ENCODE data around the gene DCAF15. TPM values are rescaled to one million over a fixed set of nuclear protein-coding genes. Genes with fewer than 3 reads are reported as not detected.
"Not testable (repeated sequence)": the region's sequence is repeated elsewhere in the genome, so short reads cannot be mapped to it uniquely, and the experiment has no call there.

The DCAF15 gene
- total and polyA plus RNA-seq, 2 donors from 2014 or later, result 21.9 to 35.5 TPM

DNA sequence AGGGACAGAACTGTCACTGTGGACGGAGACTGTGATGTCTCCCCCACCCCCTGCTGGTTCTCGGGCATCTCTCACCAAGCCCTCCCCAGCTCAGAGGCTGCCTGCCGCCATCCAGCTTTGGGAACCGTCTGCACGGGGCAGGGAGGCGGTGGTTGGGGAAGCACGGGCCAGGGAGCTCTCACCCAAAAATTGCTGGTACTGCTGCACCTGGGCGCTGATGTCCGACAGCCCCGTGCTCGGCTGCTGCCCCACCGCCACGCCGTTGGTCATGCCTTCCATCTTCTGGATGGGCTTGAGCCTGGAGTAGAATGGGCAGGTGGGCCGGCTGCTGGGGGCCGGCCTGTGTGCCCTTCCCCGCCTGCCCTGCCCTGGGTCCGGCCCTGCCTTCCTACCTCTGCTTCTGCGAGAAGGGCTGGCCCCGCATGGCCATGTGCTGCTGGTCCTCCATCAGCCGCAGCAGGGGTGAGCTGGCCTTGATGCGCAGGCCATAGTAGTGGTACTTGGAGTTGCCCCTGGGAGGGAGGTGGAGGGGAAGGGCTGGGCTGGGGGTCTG lies 16.1 kb downstream of the DCAF15 start:
- TF ChIP-seq, protein P1, sequence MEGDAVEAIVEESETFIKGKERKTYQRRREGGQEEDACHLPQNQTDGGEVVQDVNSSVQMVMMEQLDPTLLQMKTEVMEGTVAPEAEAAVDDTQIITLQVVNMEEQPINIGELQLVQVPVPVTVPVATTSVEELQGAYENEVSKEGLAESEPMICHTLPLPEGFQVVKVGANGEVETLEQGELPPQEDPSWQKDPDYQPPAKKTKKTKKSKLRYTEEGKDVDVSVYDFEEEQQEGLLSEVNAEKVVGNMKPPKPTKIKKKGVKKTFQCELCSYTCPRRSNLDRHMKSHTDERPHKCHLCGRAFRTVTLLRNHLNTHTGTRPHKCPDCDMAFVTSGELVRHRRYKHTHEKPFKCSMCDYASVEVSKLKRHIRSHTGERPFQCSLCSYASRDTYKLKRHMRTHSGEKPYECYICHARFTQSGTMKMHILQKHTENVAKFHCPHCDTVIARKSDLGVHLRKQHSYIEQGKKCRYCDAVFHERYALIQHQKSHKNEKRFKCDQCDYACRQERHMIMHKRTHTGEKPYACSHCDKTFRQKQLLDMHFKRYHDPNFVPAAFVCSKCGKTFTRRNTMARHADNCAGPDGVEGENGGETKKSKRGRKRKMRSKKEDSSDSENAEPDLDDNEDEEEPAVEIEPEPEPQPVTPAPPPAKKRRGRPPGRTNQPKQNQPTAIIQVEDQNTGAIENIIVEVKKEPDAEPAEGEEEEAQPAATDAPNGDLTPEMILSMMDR (IDR thresholded peaks at IDR 0.05; ENCODE audit: borderline replicate concordance, extremely low read depth, insufficient read depth), result no peak
- Histone ChIP-seq H3K4me1 (ENCODE audit: control insufficient read depth in 2 of 3, insufficient read depth in 2 of 3, low read depth in 1 of 3, low read length in 3 of 3) (no peaks in the 10 kb centered on the region), H3K27me3 (ENCODE audit: control insufficient read depth, insufficient read depth, low read length) (no peaks in the 10 kb centered on the region), H3K27ac (ENCODE audit: low read depth in 2 of 2, low read length in 2 of 2) (no peak overlapping the region), H3K4me3 (ENCODE audit: low read length in 3 of 3) (no peak overlapping the region), H3K36me3 (ENCODE audit: control insufficient read depth in 2 of 3, insufficient read depth in 3 of 3, low read length in 3 of 3) (peaks cover 3 to 42% (median 12%) of the 10 kb centered on the region in 3 donors), H3K9me3 (ENCODE audit: control insufficient read depth in 2 of 3, insufficient read depth in 1 of 3, low read length in 3 of 3) (no peaks in the 10 kb centered on the region), H3K9ac (ENCODE audit: low read length in 3 of 3) (no peak overlapping the region)
- intact Hi-C loops (cut with DNase I), result no loop called here
- DNase-seq, result peak in 1 of 5 donors; percentile 72
- no peak for FAIRE-seq

DNA sequence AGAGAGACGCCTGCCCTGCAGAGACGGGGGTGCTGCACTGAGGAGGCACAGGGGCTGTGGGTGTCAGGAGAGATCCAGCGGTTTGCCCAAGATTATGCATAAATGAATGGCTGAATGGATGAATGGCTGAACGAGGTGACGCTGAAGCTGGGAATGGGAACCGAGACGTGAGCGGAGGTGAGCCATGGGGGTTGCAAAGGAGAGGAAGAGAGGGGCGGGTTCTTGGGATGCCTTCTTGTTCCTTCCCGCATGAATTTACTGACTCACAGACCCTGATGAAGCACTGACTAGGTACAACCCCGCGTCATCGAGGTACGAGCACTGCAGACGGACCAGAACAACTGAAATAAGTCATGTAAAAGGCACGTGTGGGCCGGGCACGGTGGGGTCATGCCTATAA lies 16.7 kb downstream of the DCAF15 start:
- H3K4me3 ChIP-seq (ENCODE audit: low read length in 3 of 3), result no peak overlapping the region
- no peaks in the 10 kb centered on the region for H3K27me3 ChIP-seq (ENCODE audit: control insufficient read depth, insufficient read depth, low read length)
- H3K27ac ChIP-seq (ENCODE audit: low read depth in 2 of 2, low read length in 2 of 2), result no peak overlapping the region
- TF ChIP-seq, protein P1 (IDR thresholded peaks at IDR 0.05; ENCODE audit: borderline replicate concordance, extremely low read depth, insufficient read depth), result no peak
- no peak for FAIRE-seq
- no peaks in the 10 kb centered on the region for H3K4me1 ChIP-seq (ENCODE audit: control insufficient read depth in 2 of 3, insufficient read depth in 2 of 3, low read depth in 1 of 3, low read length in 3 of 3)
- intact Hi-C loops (cut with DNase I), result no loop called here
- H3K9ac ChIP-seq (ENCODE audit: low read length in 3 of 3), result no peak overlapping the region
- H3K9me3 ChIP-seq (ENCODE audit: control insufficient read depth in 2 of 3, insufficient read depth in 1 of 3, low read length in 3 of 3), result no peaks in the 10 kb centered on the region
- H3K36me3 ChIP-seq (ENCODE audit: control insufficient read depth in 2 of 3, insufficient read depth in 3 of 3, low read length in 3 of 3), result peaks cover 3 to 42% (median 12%) of the 10 kb centered on the region in 3 donors
- no peak for DNase-seq

DNA sequence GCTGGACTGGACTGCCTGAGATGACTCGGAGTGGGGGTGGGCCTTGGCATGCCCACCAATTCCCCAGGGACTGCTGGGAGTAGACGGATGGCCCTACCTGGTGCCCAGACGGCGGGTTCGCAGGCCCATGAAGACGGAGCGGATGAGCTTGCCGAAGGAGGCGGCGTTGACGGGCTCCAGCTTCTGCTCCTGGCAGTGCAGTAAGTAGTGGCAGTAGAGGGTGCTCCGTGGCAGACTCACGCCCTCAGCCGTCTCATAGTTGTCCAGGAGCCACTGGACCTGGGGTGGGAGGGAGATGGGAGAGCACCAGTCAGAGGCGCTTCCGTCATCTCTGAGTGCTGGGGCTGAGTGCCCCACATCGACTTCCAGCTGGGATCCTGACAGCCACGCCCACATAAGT lies 17.6 kb downstream of the DCAF15 start:
- H3K36me3 ChIP-seq (ENCODE audit: control insufficient read depth in 2 of 3, insufficient read depth in 3 of 3, low read length in 3 of 3), result peaks cover 3 to 40% (median 12%) of the 10 kb centered on the region in 3 donors
- intact Hi-C loops (cut with DNase I), result no loop called here
- TF ChIP-seq, protein P1 (IDR thresholded peaks at IDR 0.05; ENCODE audit: borderline replicate concordance, extremely low read depth, insufficient read depth), result no peak
- no peaks in the 10 kb centered on the region for H3K27me3 ChIP-seq (ENCODE audit: control insufficient read depth, insufficient read depth, low read length)
- no peaks in the 10 kb centered on the region for H3K9me3 ChIP-seq (ENCODE audit: control insufficient read depth in 2 of 3, insufficient read depth in 1 of 3, low read length in 3 of 3)
- H3K9ac ChIP-seq (ENCODE audit: low read length in 3 of 3), result no peak overlapping the region
- H3K4me1 ChIP-seq (ENCODE audit: control insufficient read depth in 2 of 3, insufficient read depth in 2 of 3, low read depth in 1 of 3, low read length in 3 of 3), result no peaks in the 10 kb centered on the region
- DNase-seq (peak in 1 of 5 donors; percentile 65), FAIRE-seq (no peak)
- H3K27ac ChIP-seq (ENCODE audit: low read depth in 2 of 2, low read length in 2 of 2), result no peak overlapping the region
- no peak overlapping the region for H3K4me3 ChIP-seq (ENCODE audit: low read length in 3 of 3)

- H3K9me3 ChIP-seq (ENCODE audit: control insufficient read depth in 2 of 3, insufficient read depth in 1 of 3, low read length in 3 of 3); H3K9ac ChIP-seq (ENCODE audit: low read length in 3 of 3); H3K27ac ChIP-seq (ENCODE audit: low read depth in 2 of 2, low read length in 2 of 2); H3K27me3 ChIP-seq (ENCODE audit: control insufficient read depth, insufficient read depth, low read length); H3K4me3 ChIP-seq (ENCODE audit: low read length in 3 of 3); DNase-seq; H3K4me1 ChIP-seq (ENCODE audit: control insufficient read depth in 2 of 3, insufficient read depth in 2 of 3, low read depth in 1 of 3, low read length in 3 of 3); intact Hi-C loops (cut with DNase I); FAIRE-seq: not testable (repeated sequence)
- H3K36me3 ChIP-seq (ENCODE audit: control insufficient read depth in 2 of 3, insufficient read depth in 3 of 3, low read length in 3 of 3), result peaks cover 2 to 32% (median 10%) of the 10 kb centered on the region in 3 donors
Observed at GRCh38 chr19:13971868-13972267, 19.6 kb downstream of the DCAF15 start.

Measured in kidney (tissue), 14 donors.